Transverse colon (tissue), 4 donors: ENCODE results near the gene MYZAP. TPM values are rescaled to one million over a fixed set of nuclear protein-coding genes. Genes with fewer than 3 reads are reported as not detected.

Experiments
- DNase-seq: peaks from one replicate; pipeline ENCODE4 v3.0.0-alpha.2; 2019
- H3K27ac ChIP-seq, 4 donors: fragments of 200-600 bp; sonication (generic); 2 replicates each; pipeline ENCODE4 v1.5.1; 2016 to 2018; ENCODE audit warnings: inconsistent platforms in 4 of 4
- H3K27me3 ChIP-seq: fragments of 200-600 bp; sonication (generic); 2 replicates; pipeline ENCODE4 v1.5.1; 2017; ENCODE audit warnings: inconsistent platforms
- H3K36me3 ChIP-seq, 4 donors: fragments of 200-600 bp; sonication (generic); 2 replicates each; pipeline ENCODE4 v1.5.1; 2017 to 2019; ENCODE audit warnings: inconsistent platforms in 4 of 4
- H3K4me1 ChIP-seq, 4 donors: fragments of 200-600 bp; sonication (generic); 2 replicates each; pipeline ENCODE4 v1.5.1; 2017 to 2020; ENCODE audit warnings: inconsistent platforms in 4 of 4
- H3K4me3 ChIP-seq, 4 donors: fragments of 200-600 bp; sonication (generic); 1 replicate in 1 of 4; 2 replicates in 3 of 4; pipeline versions ENCODE4 v1.5.1 to v1.6.1; 2017 to 2019; ENCODE audit warnings: inconsistent platforms in 4 of 4
- H3K9me3 ChIP-seq, 2 donors: fragments of 200-600 bp; sonication (generic); 2 replicates each; pipeline ENCODE4 v1.5.1; 2017 to 2019; ENCODE audit warnings: inconsistent platforms in 2 of 2
- EP300 ChIP-seq: sonication (generic); formaldehyde crosslinking; IDR thresholded peaks from one replicate; pipeline ENCODE4 v1.6.1; 2017; ENCODE audit warnings: antibody characterized with exemption, low read depth
- POLR2A ChIP-seq: fragments of 450-650 bp; IDR thresholded peaks from one replicate; pipeline ENCODE4 v1.6.1; 2016; ENCODE audit warnings: antibody characterized with exemption, mild to moderate bottlenecking, moderate library complexity
- POLR2AphosphoS5 ChIP-seq, 3 donors: sonication (generic); formaldehyde crosslinking; IDR thresholded peaks; one replicate each; pipeline ENCODE4 v1.6.1; 2016; ENCODE audit warnings: antibody characterized with exemption in 3 of 3
- WGBS, 2 donors: methylation state at CpG; one replicate each; pipeline ENCODE4 v1.1.5; 2018; ENCODE audit warnings: low coverage in 1 of 2; 5-methylcytosine and 5-hydroxymethylcytosine counted together
- in situ Hi-C, 4 donors: fragments of 200-750 bp; cut with MboI; loops; one replicate each; pipeline versions ENCODE4 v1.15.0 to v1.15.1; 2017; ENCODE audit warnings: low sequenced_read_pairs in 3 of 4, low pct_ligation_motif_present in 1 of 4, low pct_unique_long_range_greater_than_20kb in 1 of 4
- intact Hi-C: fragments of 100-400 bp; cut with DNase I; formaldehyde crosslinking; loops from one replicate; pipeline ENCODE4 v1.15.1; 2023; ENCODE audit warnings: low total_unique reads
- total RNA-seq, 4 donors: library from RNA; depleted of rRNA; stranded (reverse); fragments of >200 nt; gene quantifications; one replicate each; pipeline ENCODE4 v1.1.0, GENCODE V29; 2016
- TF ChIP-seq, protein P1 (sequence below), 5 experiments: fragments of 200-600 bp in 3 of 5; fragments of 450-650 bp in 2 of 5; sonication (generic) in 3 of 5; IDR thresholded peaks; 1 replicate in 2 of 5; 2 replicates in 3 of 5; pipeline ENCODE4 v1.5.1; 2016 to 2017; ENCODE audit warnings: antibody characterized with exemption in 5 of 5, inconsistent platforms in 3 of 5, mild to moderate bottlenecking in 2 of 5, moderate library complexity in 1 of 5

The MYZAP gene
- total RNA-seq, 4 donors from 2014 or later: 1.00 to 24.3 (median 10.7) TPM

DNA sequence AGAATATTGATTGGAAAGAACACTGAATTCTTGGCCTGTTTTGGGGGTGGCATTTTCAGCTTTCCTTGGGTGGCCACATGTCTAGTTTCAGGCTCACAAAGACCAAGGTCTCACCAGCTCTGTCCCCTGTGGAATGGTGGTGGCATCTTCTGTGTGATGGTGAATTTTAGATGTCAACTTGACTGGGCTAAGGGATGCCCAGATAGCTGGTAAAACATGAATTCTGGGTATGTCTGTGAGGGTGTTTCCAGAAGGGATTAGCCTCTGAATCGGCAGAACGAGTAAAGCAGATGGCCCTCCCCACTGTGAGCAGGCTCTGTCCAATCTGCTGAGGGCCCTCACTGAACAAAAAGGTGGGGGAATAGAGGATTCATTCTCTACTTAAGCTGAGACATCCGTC, 34.4 kb upstream of the MYZAP start:
- H3K4me1 ChIP-seq: peaks cover 0 to 16% (median 7%) of the 10 kb centered on the region in 4 donors
- no peaks in the 10 kb centered on the region for H3K9me3 ChIP-seq
- H3K27me3 ChIP-seq: no peaks in the 10 kb centered on the region
- H3K36me3 ChIP-seq: no peaks in the 10 kb centered on the region
- WGBS, 2 donors: 80 to 94% methylated on average over 1 to 3 of the region's 3 CpGs
- DNase-seq: no peak
- in situ Hi-C loops (loop anchor here in 2 of 4 donors (10.0 to 25.0 kb wide), 2 partner anchors 305 to 518 kb away; no protein-coding TSS in a partner anchor), intact Hi-C loops (no loop called here)
- TF ChIP-seq EP300: no peak
- TF ChIP-seq, protein P1, sequence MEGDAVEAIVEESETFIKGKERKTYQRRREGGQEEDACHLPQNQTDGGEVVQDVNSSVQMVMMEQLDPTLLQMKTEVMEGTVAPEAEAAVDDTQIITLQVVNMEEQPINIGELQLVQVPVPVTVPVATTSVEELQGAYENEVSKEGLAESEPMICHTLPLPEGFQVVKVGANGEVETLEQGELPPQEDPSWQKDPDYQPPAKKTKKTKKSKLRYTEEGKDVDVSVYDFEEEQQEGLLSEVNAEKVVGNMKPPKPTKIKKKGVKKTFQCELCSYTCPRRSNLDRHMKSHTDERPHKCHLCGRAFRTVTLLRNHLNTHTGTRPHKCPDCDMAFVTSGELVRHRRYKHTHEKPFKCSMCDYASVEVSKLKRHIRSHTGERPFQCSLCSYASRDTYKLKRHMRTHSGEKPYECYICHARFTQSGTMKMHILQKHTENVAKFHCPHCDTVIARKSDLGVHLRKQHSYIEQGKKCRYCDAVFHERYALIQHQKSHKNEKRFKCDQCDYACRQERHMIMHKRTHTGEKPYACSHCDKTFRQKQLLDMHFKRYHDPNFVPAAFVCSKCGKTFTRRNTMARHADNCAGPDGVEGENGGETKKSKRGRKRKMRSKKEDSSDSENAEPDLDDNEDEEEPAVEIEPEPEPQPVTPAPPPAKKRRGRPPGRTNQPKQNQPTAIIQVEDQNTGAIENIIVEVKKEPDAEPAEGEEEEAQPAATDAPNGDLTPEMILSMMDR (IDR thresholded peaks at IDR 0.05): no peak
- no peak for TF ChIP-seq POLR2A
- TF ChIP-seq POLR2AphosphoS5 (IDR thresholded peaks at IDR 0.05): no peak
- no peak overlapping the region for H3K4me3 ChIP-seq
- H3K27ac ChIP-seq: no peak overlapping the region

DNA sequence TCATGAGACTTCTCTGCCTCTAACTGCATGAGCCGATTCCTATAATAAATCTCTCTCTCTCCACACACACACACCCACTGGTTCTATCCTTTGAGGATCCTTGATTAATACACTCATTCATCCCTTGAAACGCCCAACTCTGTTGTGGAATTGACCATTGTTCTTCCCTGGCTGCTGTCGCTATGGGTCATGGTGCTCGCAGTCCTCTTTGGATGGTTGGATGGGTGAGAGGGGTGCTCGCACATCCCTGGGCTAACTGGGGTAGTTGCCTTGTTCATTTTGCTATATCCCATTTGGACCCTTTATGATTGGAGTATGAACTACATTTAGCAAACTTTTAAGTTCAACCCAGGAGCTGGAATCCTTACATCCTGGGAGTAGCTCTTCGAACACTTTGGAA, 33.9 kb upstream of the MYZAP start:
- TF ChIP-seq POLR2AphosphoS5 (IDR thresholded peaks at IDR 0.05): no peak
- TF ChIP-seq, protein P1 (IDR thresholded peaks at IDR 0.05): no peak
- TF ChIP-seq POLR2A: no peak
- no peak for TF ChIP-seq EP300
- H3K36me3 ChIP-seq: no peaks in the 10 kb centered on the region
- WGBS, 2 donors: 90 to 96% methylated on average over 4 to 6 of the region's 6 CpGs
- no peaks in the 10 kb centered on the region for H3K27me3 ChIP-seq
- DNase-seq: no peak
- no peaks in the 10 kb centered on the region for H3K9me3 ChIP-seq
- intact Hi-C loops (no loop called here), in situ Hi-C loops (loop anchor here in 2 of 4 donors (10.0 to 25.0 kb wide), 2 partner anchors 304 to 517 kb away; no protein-coding TSS in a partner anchor)
- H3K4me1 ChIP-seq: peaks cover 0 to 16% (median 7%) of the 10 kb centered on the region in 4 donors
- no peak overlapping the region for H3K27ac ChIP-seq
- H3K4me3 ChIP-seq: no peak overlapping the region

DNA sequence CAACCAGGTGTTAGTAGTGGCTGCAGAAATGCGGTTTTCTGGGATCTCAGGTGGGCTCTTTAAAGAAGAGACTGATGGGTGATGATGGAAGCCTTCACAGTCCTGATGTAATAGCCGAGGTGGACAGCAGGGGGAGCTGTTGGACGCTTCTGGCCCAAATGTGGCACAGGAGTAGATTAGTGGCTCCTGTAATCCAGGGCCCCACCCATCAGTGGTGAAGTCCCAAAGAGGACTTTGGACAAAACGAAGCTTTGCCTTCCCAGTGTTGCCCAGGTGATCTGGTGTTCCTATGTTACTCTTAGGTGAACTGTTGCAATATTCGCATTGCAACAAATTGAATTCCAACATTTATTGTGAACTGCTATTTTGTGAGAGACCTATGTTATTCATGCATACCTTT, 31.8 kb upstream of the MYZAP start:
- Histone ChIP-seq H3K4me1 (peaks cover under 1 to 16% (median 7%) of the 10 kb centered on the region in 4 donors), H3K36me3 (no peaks in the 10 kb centered on the region), H3K9me3 (no peaks in the 10 kb centered on the region), H3K4me3 (no peak overlapping the region), H3K27me3 (no peaks in the 10 kb centered on the region), H3K27ac (peak overlapping the region; percentile 46 to 73 (median 60))
- intact Hi-C loops: loop anchor here (5.0 kb wide), 2 partner anchors 52 to 307 kb away; no protein-coding TSS in a partner anchor
- in situ Hi-C loops: loop anchor here in 3 of 4 donors (5.0 to 25.0 kb wide), 5 partner anchors 52 to 515 kb away; no protein-coding TSS in a partner anchor
- DNase-seq: peak; percentile 90
- 15 to 17% methylated on average over 1 to 5 of the region's 5 CpGs for WGBS, 2 donors
- no peak for TF ChIP-seq POLR2A
- TF ChIP-seq, protein P1 (IDR thresholded peaks at IDR 0.05): peak; percentile 83 to 94 (median 87)
- TF ChIP-seq POLR2AphosphoS5 (IDR thresholded peaks at IDR 0.05): peak in 1 of 3 donors; percentile 47

DNA sequence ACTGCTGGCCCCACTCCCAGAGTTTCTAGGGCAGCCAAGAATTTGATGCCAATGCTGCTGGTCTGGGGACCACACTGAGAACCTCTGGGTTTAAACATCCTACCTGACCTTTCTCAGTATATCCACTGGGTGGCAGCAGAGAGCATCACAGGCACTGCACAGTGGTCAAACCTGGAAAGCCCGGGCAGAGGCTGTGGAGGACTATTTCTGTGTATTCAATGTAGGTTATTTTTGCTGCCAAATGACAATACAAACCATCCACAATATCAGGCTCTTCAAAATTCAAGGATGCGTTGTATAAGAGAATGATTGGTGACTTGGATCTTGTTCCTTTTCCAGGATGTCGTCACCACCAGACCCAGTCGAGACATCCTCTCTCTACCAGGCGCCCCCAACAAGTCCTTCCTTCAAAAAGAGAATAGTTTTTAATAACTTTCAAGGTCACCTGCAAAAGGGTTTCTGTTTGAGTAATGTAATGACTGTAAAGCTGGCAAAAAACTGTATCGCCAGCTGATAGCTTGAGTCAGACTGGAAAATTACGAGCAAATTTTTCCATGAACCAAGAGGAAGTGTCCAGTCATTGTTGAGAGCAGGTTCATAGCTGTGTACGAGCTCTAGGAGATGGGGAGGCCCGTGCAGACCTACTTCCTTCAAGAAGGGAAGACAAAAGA, 30.5 kb upstream of the MYZAP start:
- WGBS, 2 donors: 20 to 35% methylated on average over 4 to 9 of the region's 9 CpGs
- peak; percentile 76 for DNase-seq
- Histone ChIP-seq H3K9me3 (no peaks in the 10 kb centered on the region), H3K4me1 (peaks cover 10 to 28% (median 19%) of the 10 kb centered on the region in 4 donors), H3K36me3 (no peaks in the 10 kb centered on the region), H3K27ac (peak overlapping the region in 1 of 4 donors; percentile 46), H3K27me3 (no peaks in the 10 kb centered on the region), H3K4me3 (no peak overlapping the region)
- intact Hi-C loops: loop anchor here (5.0 kb wide), 2 partner anchors 51 to 306 kb away; no protein-coding TSS in a partner anchor
- in situ Hi-C loops: loop anchor here in 3 of 4 donors (5.0 to 25.0 kb wide), 4 partner anchors 51 to 304 kb away; no protein-coding TSS in a partner anchor
- TF ChIP-seq, protein P1 (IDR thresholded peaks at IDR 0.05): peak; percentile 86 to 95 (median 92)
- no peak for TF ChIP-seq EP300
